Measurements from ENCODE around the gene CD300C.
"Not testable (repeated sequence)": the region's sequence is repeated elsewhere in the genome, so short reads cannot be mapped to it uniquely, and the experiment has no call there.

The CD300C gene

DNA sequence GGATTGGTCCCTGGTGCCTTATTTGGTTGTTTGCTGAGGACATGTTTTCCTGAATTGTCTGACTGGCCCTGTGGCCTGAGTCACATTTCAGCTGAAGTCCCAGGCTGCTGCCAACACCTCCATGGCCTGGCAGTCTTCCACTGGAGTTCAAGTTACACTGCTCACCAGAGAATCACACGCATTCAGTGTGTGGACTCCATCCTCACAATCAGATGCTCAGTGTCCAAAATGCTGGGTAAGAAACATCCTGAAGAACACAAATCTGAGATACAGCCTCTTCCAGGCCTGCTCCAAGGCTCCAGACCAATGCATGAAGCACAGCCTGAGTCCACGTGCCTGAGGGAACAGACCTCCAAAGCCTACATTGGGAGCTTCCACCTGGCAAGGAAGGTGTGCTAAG, 33.9 kb downstream of the CD300C start:
- no peak for DNase-seq

DNA sequence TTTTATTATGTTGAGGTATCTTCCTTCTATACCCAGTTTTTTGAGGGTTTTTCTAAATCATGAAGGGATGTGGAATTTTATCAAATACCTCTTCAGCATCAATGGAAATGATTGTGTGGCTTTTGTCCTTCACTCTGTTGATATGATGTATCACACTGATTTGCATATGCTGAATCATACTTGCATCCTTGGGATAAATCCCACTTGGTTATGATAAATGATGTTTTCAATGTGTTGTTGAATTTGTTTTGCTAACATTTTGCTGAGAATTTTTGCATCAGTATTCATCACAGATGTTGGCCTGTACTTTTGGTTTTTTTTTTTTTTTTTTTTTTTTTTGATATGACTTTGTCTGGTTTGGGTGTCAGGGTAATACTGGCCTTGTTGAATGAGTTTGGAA, 37.8 kb downstream of the CD300C start:
- no peak for DNase-seq

DNA sequence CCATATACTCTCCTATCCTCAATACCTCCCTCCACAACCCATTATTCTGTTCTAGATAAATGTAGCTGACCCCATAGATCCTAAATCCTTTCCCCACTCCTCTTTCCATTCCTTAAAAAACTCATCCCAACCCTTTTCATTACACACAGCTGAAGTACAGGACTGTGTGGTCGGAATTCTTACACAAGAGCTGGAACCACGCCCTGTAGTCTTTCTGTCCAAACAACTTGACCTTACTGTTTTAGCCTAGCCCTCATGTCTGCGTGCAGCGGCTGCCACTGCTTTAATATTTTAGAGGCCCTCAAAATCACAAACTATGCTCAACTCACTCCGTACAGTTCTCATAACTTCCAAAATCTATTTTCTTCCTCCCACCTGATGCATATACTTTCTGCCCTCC, 42.0 kb downstream of the CD300C start:
- DNase-seq = not testable (repeated sequence)

DNA sequence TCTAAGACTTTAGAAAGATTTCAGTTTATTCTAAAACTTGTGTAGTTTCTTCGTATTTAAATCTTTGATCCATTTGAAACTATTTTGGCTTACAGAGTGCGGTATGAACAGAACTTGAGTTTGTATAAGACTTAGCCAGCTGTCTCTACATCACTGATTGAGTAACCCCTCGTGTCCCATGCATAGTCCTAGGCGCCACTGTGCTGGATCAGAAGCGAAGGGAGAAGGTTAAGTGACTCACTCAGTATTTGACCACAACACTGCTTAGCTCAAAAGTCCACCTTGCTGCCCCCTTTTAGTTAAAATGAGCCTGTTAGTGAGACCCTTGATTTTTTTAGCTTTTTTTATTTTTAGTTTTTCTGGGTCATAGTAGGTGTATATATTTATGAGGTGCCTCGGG, 43.1 kb downstream of the CD300C start:
- DNase-seq = no peak

DNA sequence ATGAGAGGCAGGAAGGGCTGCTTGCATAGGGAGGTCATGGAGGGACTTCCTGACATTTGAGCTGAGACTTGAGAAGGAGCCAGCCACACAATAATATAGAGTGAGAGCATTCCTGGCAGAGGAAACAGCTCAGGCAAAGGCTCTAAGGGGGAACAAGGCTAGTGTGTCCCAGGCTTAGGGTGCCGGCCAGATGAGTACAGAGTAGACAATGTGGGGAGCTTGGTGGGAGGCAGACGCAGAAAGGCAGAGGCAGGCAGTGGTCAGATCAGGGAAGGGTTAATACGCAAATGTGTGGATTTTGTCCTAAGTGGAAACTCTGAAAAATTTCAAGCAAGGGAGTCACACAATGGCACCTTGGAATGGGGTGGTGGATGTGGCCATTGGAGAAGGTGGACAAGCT, 45.9 kb downstream of the CD300C start:
- DNase-seq = no peak

DNA sequence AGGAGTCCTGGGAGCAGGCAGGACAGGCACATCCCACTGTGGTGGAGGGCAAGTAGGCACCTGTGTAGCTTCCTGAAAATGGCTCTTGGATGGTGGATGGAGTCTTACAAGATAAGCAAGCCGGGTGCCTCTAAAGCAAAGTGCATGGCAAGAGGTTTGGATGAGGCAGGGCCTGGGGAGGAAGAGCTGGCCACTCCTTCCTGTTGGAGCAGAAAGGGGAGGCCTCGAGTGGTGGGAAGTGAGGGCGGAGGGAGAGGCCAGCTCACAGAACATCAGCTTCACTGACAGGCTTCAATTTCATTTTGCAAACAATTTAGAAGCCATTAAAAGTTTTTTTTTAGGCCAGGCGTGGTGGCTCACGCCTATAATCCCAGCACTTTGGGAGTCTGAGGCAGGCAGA, 48.4 kb downstream of the CD300C start:
- DNase-seq = no peak

DNA sequence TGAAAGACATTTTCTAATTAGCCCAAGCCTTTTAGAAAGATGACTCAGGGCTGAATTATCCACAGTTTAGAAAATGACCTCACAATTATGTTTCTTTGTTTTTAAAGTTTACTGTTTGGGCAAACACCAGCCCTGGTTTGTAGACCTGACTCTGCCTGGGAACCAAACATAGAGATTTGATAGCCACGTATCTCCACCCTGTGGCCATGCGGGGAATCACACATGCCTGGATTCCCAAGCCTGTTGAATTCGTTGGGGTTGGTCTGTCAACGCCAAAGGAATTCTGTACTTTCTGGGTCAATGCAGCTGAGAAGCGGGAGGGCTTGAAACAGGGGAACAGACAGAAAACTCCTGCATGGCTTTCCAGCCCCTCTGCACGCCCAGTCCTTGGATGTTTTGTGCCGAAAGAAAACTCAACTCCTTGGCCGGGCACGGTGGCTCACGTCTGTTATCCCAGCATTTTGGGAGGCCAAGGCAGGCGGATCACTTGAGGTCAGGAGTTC, 52.5 kb downstream of the CD300C start:
- no peak for DNase-seq

DNA sequence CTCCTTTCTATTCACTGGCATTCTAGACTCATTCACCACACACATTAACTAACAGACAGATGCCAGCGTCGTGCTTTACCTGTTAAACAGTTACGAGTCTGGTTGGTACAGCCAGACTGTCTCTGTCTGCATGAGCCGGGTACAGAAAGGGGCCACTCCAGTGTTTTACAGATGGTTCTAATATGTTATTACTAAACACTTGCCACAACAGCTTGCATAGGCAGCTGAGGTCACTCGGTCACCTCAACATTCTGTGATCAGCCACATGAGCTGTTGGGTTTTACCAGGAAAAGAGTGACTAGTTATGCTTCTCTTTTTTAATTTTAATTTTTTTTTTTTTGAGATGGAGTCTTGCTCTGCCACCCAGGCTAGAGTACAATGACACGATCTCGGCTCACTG, 54.3 kb downstream of the CD300C start:
- DNase-seq = no peak
